ENCODE results near the gene TMEM255A.

The TMEM255A gene

DNA sequence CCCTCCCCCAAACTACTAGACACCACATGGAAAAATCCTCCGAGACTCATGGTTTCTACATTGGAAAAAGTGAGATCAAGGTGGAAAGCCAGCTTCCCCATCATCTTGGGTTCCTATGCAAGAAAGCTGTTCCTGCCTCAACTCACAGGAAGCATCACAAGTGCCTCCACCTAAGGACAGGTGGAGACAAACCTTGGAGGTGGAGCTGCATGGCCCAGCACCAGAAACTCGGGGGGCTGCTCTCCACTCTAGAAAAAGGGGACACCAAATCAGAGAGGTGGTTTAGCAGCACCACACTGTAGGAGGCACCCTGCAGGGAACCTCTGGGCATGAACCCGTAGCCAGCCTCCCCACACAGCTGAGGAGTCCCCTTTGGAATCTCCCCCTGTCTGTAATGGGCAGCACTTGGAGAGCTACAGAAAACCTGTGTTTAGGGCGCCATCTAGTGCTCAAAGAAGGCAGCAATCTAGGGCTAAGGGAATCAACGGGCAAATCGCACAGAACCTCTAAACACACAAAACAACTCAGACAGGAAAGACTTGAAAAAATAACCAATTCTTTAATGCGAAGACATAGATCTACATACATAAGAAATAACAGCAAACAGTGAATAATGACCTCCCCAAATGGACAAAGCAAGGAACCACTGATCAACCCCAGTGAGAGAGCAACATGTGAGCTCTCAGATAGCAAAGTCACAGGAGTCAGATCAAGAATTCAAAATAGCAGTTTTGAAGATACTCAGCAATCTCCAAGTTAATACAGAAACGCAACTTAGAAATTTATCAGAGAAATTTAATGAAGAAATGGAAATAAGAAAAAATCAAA is 97.6 kb downstream of the TMEM255A start:
- in situ Hi-C loops (cut with MboI; ENCODE audit: low sequenced_read_pairs): no loop called here
